Fibroblast of the conjunctiva (primary cell): Measurements from ENCODE around the gene MRC1.

ENCODE experiments used
- DNase-seq: peaks from one replicate; pipeline ENCODE4 v3.0.0-alpha.2; 2010; ENCODE audit warnings: low read depth

The MRC1 gene

GRCh38 chr10:17847585-17848296 lies 38.6 kb downstream of the MRC1 start:
- no peak for DNase-seq

GRCh38 chr10:17848646-17849045 lies 39.5 kb downstream of the MRC1 start:
- no peak for DNase-seq

- no peak for DNase-seq
Measured at GRCh38 chr10:17850501-17850900, 41.4 kb downstream of the MRC1 start.

- no peak for DNase-seq
Measured at GRCh38 chr10:17851611-17852010, 42.5 kb downstream of the MRC1 start.

GRCh38 chr10:17854044-17854652 lies 45.0 kb downstream of the MRC1 start:
- no peak for DNase-seq

GRCh38 chr10:17857040-17857439 lies 47.9 kb downstream of the MRC1 start:
- no peak for DNase-seq

GRCh38 chr10:17859492-17860156 lies 50.5 kb downstream of the MRC1 start:
- no peak for DNase-seq

GRCh38 chr10:17861760-17862159 lies 52.6 kb downstream of the MRC1 start:
- no peak for DNase-seq

GRCh38 chr10:17865351-17865750 lies 56.2 kb downstream of the MRC1 start:
- no peak for DNase-seq

- DNase-seq = no peak
Measured at GRCh38 chr10:17866346-17866745, 57.2 kb downstream of the MRC1 start.

GRCh38 chr10:17867056-17867455 lies 57.9 kb downstream of the MRC1 start:
- no peak for DNase-seq

GRCh38 chr10:17871036-17871435 lies 61.9 kb downstream of the MRC1 start:
- DNase-seq = no peak

GRCh38 chr10:17872191-17873091 lies 63.3 kb downstream of the MRC1 start:
- peak; percentile 16 for DNase-seq

- DNase-seq = peak; percentile 63
Measured at GRCh38 chr10:17873946-17874345, 64.8 kb downstream of the MRC1 start.

- DNase-seq = no peak
Measured at GRCh38 chr10:17877121-17877520, 68.0 kb downstream of the MRC1 start.

- DNase-seq = no peak
Measured at GRCh38 chr10:17878896-17879295, 69.7 kb downstream of the MRC1 start.

- DNase-seq = no peak
Measured at GRCh38 chr10:17880601-17881000, 71.5 kb downstream of the MRC1 start.

GRCh38 chr10:17882557-17882956 lies 73.4 kb downstream of the MRC1 start:
- peak; percentile 60 for DNase-seq

GRCh38 chr10:17883621-17884020 lies 74.5 kb downstream of the MRC1 start:
- DNase-seq = no peak

GRCh38 chr10:17888189-17888588 lies 79.0 kb downstream of the MRC1 start:
- DNase-seq = no peak

- DNase-seq = no peak
Measured at GRCh38 chr10:17891435-17891834, 82.3 kb downstream of the MRC1 start.

- DNase-seq = no peak
Measured at GRCh38 chr10:17904564-17904963, 95.4 kb downstream of the MRC1 start.
